GM12878 (cell line): ENCODE results near the gene AMER2. TPM values are rescaled to one million over a fixed set of nuclear protein-coding genes. Genes with fewer than 3 reads are reported as not detected.
A peak's percentile ranks its signal among the peaks of the same experiment; 100 is the strongest.

Source experiments
- ATAC-seq: fragments of 200-7000 bp; cut with Tn5 transposase; 3 replicates; pipeline ENCODE4 v1.9.1; 2020; ENCODE audit warnings: mild to moderate bottlenecking, moderate library complexity
- BruUV-seq: library from RNA; stranded (reverse); fragments of 400-500 nt; replicated peaks from 2 replicates; lab custom pipeline; 2021; lab: Mats Ljungman, UMichigan
- CTCF ChIA-PET: fragments of 300-600 bp; sonication (Branson Sonifier 250); formaldehyde crosslinking; extraction: SDS; loops from one replicate; lab custom pipeline; 2021; ENCODE audit warnings: inconsistent platforms; lab: Yijun Ruan, JAX
- POLR2A ChIA-PET: fragments of 350-600 bp; formaldehyde crosslinking; extraction: SDS; loops from one replicate; lab custom pipeline; 2021; ENCODE audit warnings: inconsistent platforms; lab: Charles Lee
- RAD21 ChIA-PET: fragments of 300-600 bp; sonication (Branson Sonifier 250); formaldehyde crosslinking; loops from one replicate; lab custom pipeline; 2023; ENCODE audit warnings: antibody characterized with exemption; ENCODE audit not compliant: unreplicated experiment; lab: Charles Lee
- SMC1A ChIA-PET: fragments of 300-600 bp; sonication (Branson Sonifier 250); formaldehyde crosslinking; loops from one replicate; lab custom pipeline; 2023; ENCODE audit not compliant: unreplicated experiment, uncharacterized antibody; lab: Charles Lee
- DNase-seq: peaks from one replicate; pipeline ENCODE4 v3.0.0-alpha.2; 2011; ENCODE audit warnings: low read depth, low spot score
- FAIRE-seq: peaks from 3 replicates; lab custom pipeline; 2011; peaks lifted over from hg19 to GRCh38; lab: Jason Lieb, UNC
- H2AFZ ChIP-seq: 2 replicates; pipeline ENCODE4 v1.6.0; 2011; ENCODE audit warnings: low read depth, low read length, control low read depth; ENCODE audit not compliant: control insufficient read depth
- H3K27ac ChIP-seq: 2 replicates; pipeline ENCODE4 v1.5.1; 2011; ENCODE audit warnings: control low read depth; ENCODE audit not compliant: control insufficient read depth, insufficient read depth
- H3K27me3 ChIP-seq, 2 experiments: replicated peaks in 1 of 2; 2 replicates each; pipeline versions ENCODE4 v1.6.0 to v1.6.1; 2011; ENCODE audit warnings: low read length in 1 of 2; ENCODE audit not compliant: control insufficient read depth in 2 of 2, insufficient read depth in 2 of 2
- H3K36me3 ChIP-seq, 2 experiments: 2 replicates each; pipeline ENCODE4 v1.5.1; 2011; ENCODE audit warnings: low read length in 1 of 2; ENCODE audit not compliant: control insufficient read depth in 2 of 2, insufficient read depth in 2 of 2
- H3K4me1 ChIP-seq: 2 replicates; pipeline ENCODE4 v1.6.1; 2011; ENCODE audit warnings: mild to moderate bottlenecking, low read length, moderate library complexity, mixed read lengths; ENCODE audit not compliant: control insufficient read depth, insufficient read depth
- H3K4me2 ChIP-seq: 2 replicates; pipeline ENCODE4 v1.6.0; 2011; ENCODE audit warnings: control low read depth; ENCODE audit not compliant: control insufficient read depth, insufficient read depth
- H3K4me3 ChIP-seq: fragments of 200-600 bp; sonication (generic); 2 replicates; pipeline ENCODE4 v1.5.1; 2016
- H3K79me2 ChIP-seq: 2 replicates; pipeline ENCODE4 v1.6.0; 2011; ENCODE audit warnings: low read length; ENCODE audit not compliant: control insufficient read depth, insufficient read depth
- H3K9ac ChIP-seq: 2 replicates; pipeline ENCODE4 v1.8.0; 2011; ENCODE audit warnings: low read length, control low read depth, mixed read lengths; ENCODE audit not compliant: control insufficient read depth, insufficient read depth
- H3K9me3 ChIP-seq: replicated peaks from 3 replicates; pipeline ENCODE4 v1.5.1; 2011; ENCODE audit warnings: mild to moderate bottlenecking, low read length; ENCODE audit not compliant: control insufficient read depth, insufficient read depth
- H4K20me1 ChIP-seq: 2 replicates; pipeline ENCODE4 v1.6.0; 2011; ENCODE audit not compliant: control insufficient read depth, insufficient read depth
- CTCF ChIP-seq, 3 experiments: IDR thresholded peaks in 2 of 3; conservative IDR thresholded peaks in 1 of 3; 2 replicates each; pipeline ENCODE4 v1.5.1; 2011; ENCODE audit warnings: low read depth in 3 of 3, low read length in 3 of 3, mild to moderate bottlenecking in 3 of 3, control low read depth in 2 of 3, moderate library complexity in 2 of 3, inconsistent platforms in 1 of 3, mixed read lengths in 1 of 3; ENCODE audit not compliant: control insufficient read depth in 2 of 3, insufficient read depth in 1 of 3; ENCODE audit errors: extremely low read depth in 1 of 3
- IKZF1 ChIP-seq: fragments of 450-650 bp; conservative IDR thresholded peaks from 2 replicates; pipeline ENCODE4 v1.6.1; 2017; ENCODE audit warnings: antibody characterized with exemption, mild to moderate bottlenecking
- MEF2A ChIP-seq: IDR thresholded peaks from 2 replicates; pipeline ENCODE4 v1.6.1; 2011; ENCODE audit warnings: low read depth, mild to moderate bottlenecking, low read length, moderate library complexity; ENCODE audit not compliant: insufficient read depth
- MTA2 ChIP-seq: fragments of 450-650 bp; IDR thresholded peaks from 2 replicates; pipeline ENCODE4 v1.6.1; 2016; ENCODE audit warnings: low read depth, mild to moderate bottlenecking, moderate library complexity
- POLR2AphosphoS5 ChIP-seq: IDR thresholded peaks from 2 replicates; pipeline ENCODE4 v1.6.1; 2011; ENCODE audit warnings: mild to moderate bottlenecking, low read length, inconsistent platforms
- SMAD1 ChIP-seq: fragments of 450-650 bp; IDR thresholded peaks from 2 replicates; pipeline ENCODE4 v1.6.1; 2018; ENCODE audit warnings: mild to moderate bottlenecking, low read depth; ENCODE audit not compliant: partially characterized antibody
- SREBF2 ChIP-seq: IDR thresholded peaks from 2 replicates; pipeline ENCODE4 v1.6.1; 2012; ENCODE audit warnings: mild to moderate bottlenecking, low read length
- TARDBP ChIP-seq: IDR thresholded peaks from 2 replicates; pipeline ENCODE4 v1.6.1; 2016; ENCODE audit warnings: borderline replicate concordance
- WGBS: methylation state at CpG from one replicate; pipeline ENCODE4 v1.1.6; 2016; ENCODE audit warnings: low lambda C conversion rate; ENCODE audit not compliant: insufficient replicate concordance, insufficient coverage; ENCODE audit errors: missing lambda C conversion rate; 5-methylcytosine and 5-hydroxymethylcytosine counted together
- in situ Hi-C: fragments of 300-500 bp; cut with MboI; formaldehyde crosslinking; loops from 9 replicates; pipeline ENCODE4 v1.14.3; 2018; ENCODE audit warnings: mixed read lengths
- intact Hi-C: fragments of 100-400 bp; cut with micrococcal nuclease; formaldehyde crosslinking; loops from one replicate; pipeline ENCODE4 v1.14.2; 2022; ENCODE audit not compliant: unreplicated experiment
- polyA plus RNA-seq, 11 experiments: library from polyadenylated mRNA; depleted of rRNA in 4 of 11; unstranded in 6 of 11; stranded (reverse) in 5 of 11; fragments of >200 nt; fragmentation: Nextera tagmentation in 4 of 11; fragmentation: Illumina TruSeq in 1 of 11; extraction: Ambion mirVana in 4 of 11; extraction: Trizol in 1 of 11; gene quantifications; 1 replicate in 1 of 11; 2 replicates in 10 of 11; pipeline versions ENCODE4 v1.2.1 to v1.2.3, GENCODE V29; 2011 to 2016; ENCODE audit warnings: inconsistent platforms in 2 of 11, missing spikeins in 2 of 11, low read depth in 1 of 11
- total RNA-seq, 4 experiments: library from RNA; depleted of rRNA in 3 of 4; stranded (reverse); fragments of >200 nt in 3 of 4; fragmentation: Illumina TruSeq in 1 of 4; extraction: Trizol in 1 of 4; gene quantifications; 2 replicates each; pipeline versions ENCODE4 v1.2.1 to v1.2.3, GENCODE V29; 2013 to 2021
- TF ChIP-seq, protein P1 (sequence below): fragments of 450-650 bp; IDR thresholded peaks from 2 replicates; pipeline ENCODE4 v1.6.1; 2017; ENCODE audit warnings: low read depth, mild to moderate bottlenecking, moderate library complexity

The AMER2 gene
- total and polyA plus RNA-seq, 10 of the 15 experiments (the other 5 are each of a cell fraction or from before 2014, with no cell fraction given) = 0.01 to 0.34 (median 0.21) TPM

- TF ChIP-seq, protein P1, sequence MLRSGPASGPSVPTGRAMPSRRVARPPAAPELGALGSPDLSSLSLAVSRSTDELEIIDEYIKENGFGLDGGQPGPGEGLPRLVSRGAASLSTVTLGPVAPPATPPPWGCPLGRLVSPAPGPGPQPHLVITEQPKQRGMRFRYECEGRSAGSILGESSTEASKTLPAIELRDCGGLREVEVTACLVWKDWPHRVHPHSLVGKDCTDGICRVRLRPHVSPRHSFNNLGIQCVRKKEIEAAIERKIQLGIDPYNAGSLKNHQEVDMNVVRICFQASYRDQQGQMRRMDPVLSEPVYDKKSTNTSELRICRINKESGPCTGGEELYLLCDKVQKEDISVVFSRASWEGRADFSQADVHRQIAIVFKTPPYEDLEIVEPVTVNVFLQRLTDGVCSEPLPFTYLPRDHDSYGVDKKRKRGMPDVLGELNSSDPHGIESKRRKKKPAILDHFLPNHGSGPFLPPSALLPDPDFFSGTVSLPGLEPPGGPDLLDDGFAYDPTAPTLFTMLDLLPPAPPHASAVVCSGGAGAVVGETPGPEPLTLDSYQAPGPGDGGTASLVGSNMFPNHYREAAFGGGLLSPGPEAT = no peak
- TF ChIP-seq TARDBP = no peak
- TF ChIP-seq MTA2 = no peak
- no peak for TF ChIP-seq POLR2AphosphoS5
- no peak for TF ChIP-seq IKZF1
These were observed 14.4 kb downstream of the AMER2 start (continued) for GRCh38 chr13:25157681-25158080.

DNA sequence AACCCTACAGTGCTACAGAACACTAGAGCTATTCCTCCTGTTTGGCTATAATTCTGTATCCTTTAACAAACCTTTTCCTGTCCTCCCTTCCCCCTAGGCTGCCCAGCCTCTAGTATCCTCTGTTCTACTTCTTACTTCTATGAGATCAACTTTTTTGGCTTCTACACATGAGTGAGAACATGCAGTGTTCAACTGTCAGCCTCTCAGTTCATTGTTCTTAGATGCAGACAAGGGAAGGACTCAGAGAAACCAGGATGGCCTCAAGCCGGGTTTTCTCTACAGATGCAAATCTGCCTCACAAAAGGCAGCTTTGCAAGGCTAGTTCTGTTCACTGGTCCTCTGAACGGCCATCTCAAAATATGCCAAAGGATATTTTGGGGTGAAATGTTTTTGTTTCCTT, 18.4 kb downstream of the AMER2 start:
- Histone ChIP-seq H4K20me1 (no peaks in the 10 kb centered on the region), H3K4me1 (no peaks in the 10 kb centered on the region)
- WGBS = 43% methylated on average over 2 of the region's 2 CpGs
- in situ Hi-C loops = no loop called here
- ATAC-seq = peak; percentile 48
- TF ChIP-seq MEF2A (no peak), CTCF (IDR thresholded peaks at IDR 0.05 in 2 of 3, conservative IDR thresholded peaks at IDR 0.05 in 1 of 3; ENCODE audit: control insufficient read depth in 2 of 3, extremely low read depth in 1 of 3, insufficient read depth in 1 of 3, low read depth in 3 of 3, low read length in 3 of 3) (no peak), SREBF2 (no peak), SMAD1 (no peak)
- TF ChIP-seq, all 136 proteins: peak for 0
- H3K27ac ChIP-seq = no peak overlapping the region
- POLR2A ChIA-PET = no interaction called here
- no peak for FAIRE-seq
- peaks cover 3% of the 10 kb centered on the region; the same call in 1 of the 3 replicates for H3K9me3 ChIP-seq
- CTCF ChIA-PET = interaction anchor here (1.3 kb wide), 1 partner anchor 9 kb away, joined by 6 read pairs; no protein-coding TSS in a partner anchor
- RAD21 ChIA-PET = no interaction called here
- SMC1A ChIA-PET = interaction anchor here (1.2 kb wide), 2 partner anchors 23 to 28 kb away, joined by 3 read pairs; no protein-coding TSS in a partner anchor
- intact Hi-C loops = no loop called here
- no peak overlapping the region; the same call in 1 of the 2 replicates for H2AFZ ChIP-seq
- no peak for DNase-seq
- no peak overlapping the region for H3K9ac ChIP-seq
- H3K36me3 ChIP-seq = no peaks in the 10 kb centered on the region
- no peak overlapping the region for H3K4me3 ChIP-seq
- BruUV-seq = no TSS peak
- no peak overlapping the region for H3K4me2 ChIP-seq
- H3K79me2 ChIP-seq = no peaks in the 10 kb centered on the region
- H3K27me3 ChIP-seq = no peaks in the 10 kb centered on the region
